Heart left ventricle (tissue), 16 donors: ENCODE results near the gene UBQLNL. TPM values are rescaled to one million over a fixed set of nuclear protein-coding genes. Genes with fewer than 3 reads are reported as not detected.

Source experiments
- ATAC-seq, 4 donors: fragments of 200-7000 bp; cut with Tn5 transposase; one replicate each; pipeline ENCODE4 v1.9.1; 2020 to 2022; ENCODE audit warnings: moderate library complexity in 4 of 4, mild to moderate bottlenecking in 3 of 4, moderate number of reproducible peaks in 1 of 4
- DNase-seq, 5 donors: peaks; one replicate each; pipeline ENCODE4 v3.0.0-alpha.2; 2020
- H3K27ac ChIP-seq, 12 donors: fragments of 200-600 bp; sonication (generic) in 4 of 12; one replicate each; pipeline versions ENCODE4 v1.5.0 to v1.8.0; 2016 to 2022; ENCODE audit warnings: mild to moderate bottlenecking in 2 of 12
- H3K27me3 ChIP-seq, 9 donors: fragments of 200-600 bp; sonication (generic) in 2 of 9; one replicate each; pipeline versions ENCODE4 v1.5.1 to v1.8.0; 2016 to 2022; ENCODE audit warnings: mild to moderate bottlenecking in 3 of 9
- H3K36me3 ChIP-seq, 9 donors: fragments of 200-600 bp; sonication (generic) in 2 of 9; one replicate each; pipeline versions ENCODE4 v1.5.0 to v1.8.0; 2018 to 2022; ENCODE audit warnings: mild to moderate bottlenecking in 2 of 9
- H3K4me1 ChIP-seq, 12 donors: fragments of 200-600 bp; sonication (generic) in 4 of 12; one replicate each; pipeline versions ENCODE4 v1.5.0 to v1.8.0; 2016 to 2022; ENCODE audit warnings: mild to moderate bottlenecking in 3 of 12
- H3K4me3 ChIP-seq, 12 donors: fragments of 200-600 bp; sonication (generic) in 4 of 12; one replicate each; pipeline versions ENCODE4 v1.5.0 to v1.8.0; 2017 to 2022; ENCODE audit warnings: mild to moderate bottlenecking in 9 of 12, moderate library complexity in 4 of 12
- H3K9me3 ChIP-seq, 12 donors: fragments of 200-600 bp; sonication (generic) in 4 of 12; one replicate each; pipeline versions ENCODE4 v1.5.0 to v1.8.0; 2016 to 2022; ENCODE audit warnings: mild to moderate bottlenecking in 1 of 12
- POLR2A ChIP-seq, 2 donors: fragments of 450-650 bp; IDR thresholded peaks; one replicate each; pipeline ENCODE4 v1.6.1; 2017; ENCODE audit warnings: antibody characterized with exemption in 2 of 2, mild to moderate bottlenecking in 2 of 2, moderate library complexity in 2 of 2
- WGBS, 4 donors: extraction: QIAGEN DNeasy Blood & Tissue Kit in 2 of 4; methylation state at CpG; one replicate each; pipeline versions ENCODE4 v1.1.5 to v1.1.7; 2013 to 2018; 5-methylcytosine and 5-hydroxymethylcytosine counted together
- intact Hi-C, 10 donors: fragments of 100-400 bp; cut with DNase I; formaldehyde crosslinking; loops; one replicate each; pipeline versions ENCODE4 v1.11.1 to v1.14.2; 2022
- polyA plus RNA-seq, 2 donors: library from polyadenylated mRNA; stranded (reverse); fragments of 200-250 nt; gene quantifications; one replicate each; pipeline ENCODE4 v1.2.3, GENCODE V29; 2013
- total RNA-seq, 9 donors: library from RNA; depleted of rRNA in 2 of 9; stranded (reverse); fragments of >200 nt in 2 of 9; fragmentation: NEBNext Ultra II Directional in 3 of 9; extraction: Animal tissue kit (Norgen Biotek cat#: 25700) in 3 of 9; gene quantifications; one replicate each; pipeline versions ENCODE4 v1.1.0 to v1.2.4, GENCODE V29; 2016 to 2023
- TF ChIP-seq, protein P1 (sequence below), 12 donors: fragments of 200-600 bp; sonication (generic) in 4 of 12; IDR thresholded peaks; one replicate each; pipeline versions ENCODE4 v1.5.0 to v1.8.0; 2018 to 2022; ENCODE audit warnings: antibody characterized with exemption in 12 of 12, mild to moderate bottlenecking in 5 of 12
- donor health status: ischemic (EF 13 %, LVEDD 7.1; RV severe dilation, severe dysfunction).
- donor health status: healthy with polysubstance abuse.
- donor health status: DM: no; HTN: yes; CAD: no.
- donor health status: DM: no; HTN: no; CAD: no.
- donor health status: ischemic (EF 25% LVEDD 6.9; RV normal size, moderate dysfunction).
- donor health status: ischemic (EF 25% LVEDD 5.7; RV mildly dilated, moderate dysfunction).
- donor health status: healthy.
- donor health status: DM: yes; HTN: yes; CAD: no.
- donor health status: ischemic (EF 35%, LVEDD 5.7; RV mildly dilated, moderate dysfunction).
- donor health status: nonischemic (EF 11% LVEDD 7.7; RV severe dilation, severe dysfunction).
- donor health status: DM: yes; HTN: yes; CAD: no.
- donor health status: PGD.
- donor health status: ischemic (EF 29% LVEDD 5.4; RV normal size, mild dysfunction).
- donor health status: nonischemic (EF 23%, LVEDD 6.1; RV moderate dilation, normal function).

Gene UBQLNL
- total and polyA plus RNA-seq, 11 donors = 0.03 to 0.25 (median 0.17) TPM; not detected in 4

DNA sequence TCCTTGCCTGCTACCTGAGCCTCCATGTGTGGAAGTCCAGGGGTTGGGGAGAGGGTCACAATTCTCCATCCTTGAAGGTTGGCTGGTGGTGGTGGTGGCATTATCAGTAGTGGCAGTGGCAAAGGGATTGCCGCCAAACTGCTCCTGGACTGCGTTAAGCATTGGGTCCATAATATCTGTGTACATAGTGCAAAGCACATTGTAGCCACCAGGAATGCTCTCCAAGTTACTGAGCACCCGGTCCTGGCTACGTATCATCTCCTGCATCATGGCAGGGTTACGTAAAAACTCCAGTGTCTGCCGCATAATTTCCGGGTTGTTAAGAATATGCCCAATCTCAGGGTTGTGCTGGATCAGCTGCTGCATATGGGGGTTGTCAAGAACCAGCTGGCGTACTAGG is 7.9 kb downstream of the UBQLNL start:
- WGBS, 4 donors = 89 to 95% (median 94%) methylated on average over 5 to 8 of the region's 8 CpGs
- DNase-seq = no peak
- Histone ChIP-seq H3K4me3 (no peak overlapping the region), H3K9me3 (no peaks in the 10 kb centered on the region), H3K4me1 (no peaks in the 10 kb centered on the region), H3K27me3 (no peaks in the 10 kb centered on the region), H3K27ac (no peak overlapping the region), H3K36me3 (no peaks in the 10 kb centered on the region)
- intact Hi-C loops = no loop called here
- TF ChIP-seq, protein P1, sequence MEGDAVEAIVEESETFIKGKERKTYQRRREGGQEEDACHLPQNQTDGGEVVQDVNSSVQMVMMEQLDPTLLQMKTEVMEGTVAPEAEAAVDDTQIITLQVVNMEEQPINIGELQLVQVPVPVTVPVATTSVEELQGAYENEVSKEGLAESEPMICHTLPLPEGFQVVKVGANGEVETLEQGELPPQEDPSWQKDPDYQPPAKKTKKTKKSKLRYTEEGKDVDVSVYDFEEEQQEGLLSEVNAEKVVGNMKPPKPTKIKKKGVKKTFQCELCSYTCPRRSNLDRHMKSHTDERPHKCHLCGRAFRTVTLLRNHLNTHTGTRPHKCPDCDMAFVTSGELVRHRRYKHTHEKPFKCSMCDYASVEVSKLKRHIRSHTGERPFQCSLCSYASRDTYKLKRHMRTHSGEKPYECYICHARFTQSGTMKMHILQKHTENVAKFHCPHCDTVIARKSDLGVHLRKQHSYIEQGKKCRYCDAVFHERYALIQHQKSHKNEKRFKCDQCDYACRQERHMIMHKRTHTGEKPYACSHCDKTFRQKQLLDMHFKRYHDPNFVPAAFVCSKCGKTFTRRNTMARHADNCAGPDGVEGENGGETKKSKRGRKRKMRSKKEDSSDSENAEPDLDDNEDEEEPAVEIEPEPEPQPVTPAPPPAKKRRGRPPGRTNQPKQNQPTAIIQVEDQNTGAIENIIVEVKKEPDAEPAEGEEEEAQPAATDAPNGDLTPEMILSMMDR (IDR thresholded peaks at IDR 0.05) = no peak
- TF ChIP-seq POLR2A (IDR thresholded peaks at IDR 0.05) = no peak
- no peak for ATAC-seq

DNA sequence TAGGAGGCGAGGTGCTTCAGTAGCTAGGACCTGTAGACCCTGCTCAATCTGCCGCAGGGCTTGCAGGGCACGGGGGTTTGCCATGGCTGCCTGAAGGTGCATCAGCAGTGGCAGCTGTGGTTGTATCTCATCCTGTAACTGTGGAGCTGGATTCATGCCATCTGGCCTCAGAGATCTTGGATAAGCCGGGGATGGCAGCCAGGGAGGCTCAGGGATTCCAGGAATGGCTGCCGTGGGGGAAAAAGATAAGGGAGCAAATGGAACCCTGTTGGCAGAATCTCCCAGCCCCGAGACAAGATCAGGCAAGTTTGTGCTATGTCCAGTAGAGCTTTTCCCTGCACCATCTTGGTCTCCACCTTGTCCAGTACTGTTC is 8.6 kb downstream of the UBQLNL start:
- Histone ChIP-seq H3K27ac (no peak overlapping the region), H3K27me3 (no peaks in the 10 kb centered on the region), H3K4me3 (no peak overlapping the region), H3K9me3 (no peaks in the 10 kb centered on the region), H3K4me1 (no peaks in the 10 kb centered on the region), H3K36me3 (no peaks in the 10 kb centered on the region)
- no peak for ATAC-seq
- TF ChIP-seq, protein P1 (IDR thresholded peaks at IDR 0.05) = no peak
- TF ChIP-seq POLR2A (IDR thresholded peaks at IDR 0.05) = no peak
- WGBS, 4 donors = 57 to 63% (median 58%) methylated on average over 6 of the region's 6 CpGs
- intact Hi-C loops = no loop called here
- no peak for DNase-seq

DNA sequence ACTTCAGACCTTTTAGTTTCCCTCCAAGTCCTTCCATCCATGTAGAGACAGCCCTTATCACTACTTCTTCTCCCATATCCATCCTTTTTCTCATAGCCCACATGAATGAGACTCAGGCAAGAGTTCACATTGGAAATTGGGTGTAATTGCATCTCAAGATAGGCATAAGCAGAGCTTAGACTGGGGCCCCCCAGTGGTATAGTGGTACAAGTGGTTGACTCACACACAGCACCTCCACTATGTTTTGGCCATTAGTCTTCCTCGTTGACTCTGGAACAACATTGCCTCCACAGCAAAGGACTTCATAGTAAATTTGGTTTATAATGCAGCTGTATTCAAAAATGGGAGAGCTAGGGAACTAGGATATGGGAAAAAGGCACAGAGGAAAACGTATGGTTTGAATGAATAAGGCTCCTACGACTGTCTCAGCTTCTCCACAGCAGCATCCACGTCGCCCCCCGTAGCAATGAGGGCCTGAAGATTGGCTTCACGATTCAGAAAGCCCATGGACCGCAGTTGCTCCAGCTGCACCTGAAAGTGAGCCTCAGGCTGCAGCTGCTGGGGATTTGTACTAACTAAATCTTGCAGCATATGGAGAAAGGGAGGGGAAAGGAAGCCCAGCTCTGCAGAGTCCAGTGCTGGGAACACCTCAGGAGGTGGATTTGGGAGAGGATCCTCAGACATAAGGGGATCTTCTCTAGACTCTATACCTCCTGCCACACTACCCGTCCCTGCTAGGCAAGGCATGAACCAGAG is 9.1 kb downstream of the UBQLNL start:
- Histone ChIP-seq H3K9me3 (no peaks in the 10 kb centered on the region), H3K4me3 (no peak overlapping the region), H3K27ac (no peak overlapping the region), H3K36me3 (no peaks in the 10 kb centered on the region), H3K4me1 (no peaks in the 10 kb centered on the region), H3K27me3 (no peaks in the 10 kb centered on the region)
- 85 to 93% (median 91%) methylated on average over 9 of the region's 9 CpGs for WGBS, 4 donors
- no peak for TF ChIP-seq POLR2A (IDR thresholded peaks at IDR 0.05)
- TF ChIP-seq, protein P1 (IDR thresholded peaks at IDR 0.05) = no peak
- no peak for ATAC-seq
- DNase-seq = no peak
- intact Hi-C loops = no loop called here

DNA sequence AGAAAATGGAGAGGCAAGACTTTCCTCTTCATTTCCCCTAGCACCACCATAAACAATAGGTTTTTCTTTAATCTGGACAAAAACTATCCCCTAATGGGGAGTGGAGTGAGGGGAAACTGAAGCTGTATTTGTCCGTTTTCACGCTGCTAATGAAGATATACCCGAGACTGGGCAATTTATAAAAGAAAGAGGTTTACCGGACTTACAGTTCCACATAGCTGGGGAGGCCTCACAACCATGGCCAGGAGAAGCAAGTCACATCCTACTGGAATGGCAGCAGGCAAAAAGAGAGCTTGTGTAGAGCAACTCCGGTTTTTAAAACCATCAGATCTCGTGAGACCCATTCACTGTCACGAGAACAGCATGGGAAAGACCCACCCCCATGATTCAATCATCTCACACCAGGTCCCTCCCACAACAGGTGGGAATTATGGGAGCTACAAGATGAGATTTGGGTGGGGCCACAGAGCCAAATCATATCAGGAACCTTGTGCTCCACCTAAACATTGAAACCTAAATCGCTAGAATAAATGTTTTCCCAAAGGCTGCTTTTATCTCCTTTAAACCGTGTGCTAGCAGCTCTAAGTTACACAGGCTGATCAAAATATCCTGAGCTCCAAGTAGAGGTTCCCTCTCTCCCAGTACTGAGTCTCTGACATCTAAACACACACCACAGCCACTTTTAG is 11.0 kb downstream of the UBQLNL start:
- intact Hi-C loops = no loop called here
- Histone ChIP-seq H3K27me3 (no peaks in the 10 kb centered on the region), H3K36me3 (no peaks in the 10 kb centered on the region), H3K9me3 (no peaks in the 10 kb centered on the region), H3K4me3 (no peak overlapping the region), H3K27ac (no peak overlapping the region), H3K4me1 (no peaks in the 10 kb centered on the region)
- WGBS, 4 donors = 84 to 89% (median 87%) methylated on average over 9 of the region's 9 CpGs
- no peak for TF ChIP-seq POLR2A (IDR thresholded peaks at IDR 0.05)
- TF ChIP-seq, protein P1 (IDR thresholded peaks at IDR 0.05) = no peak
- ATAC-seq (no peak), DNase-seq (no peak)
